ENCODE data around the gene TTF2.

TTF2 gene

GRCh38 chr1:117047271-117047670, 12.9 kb upstream of the TTF2 start:
- DNase-seq: no peak

- no peak for DNase-seq
Observed at GRCh38 chr1:117049857-117050256, 10.3 kb upstream of the TTF2 start.

DNA sequence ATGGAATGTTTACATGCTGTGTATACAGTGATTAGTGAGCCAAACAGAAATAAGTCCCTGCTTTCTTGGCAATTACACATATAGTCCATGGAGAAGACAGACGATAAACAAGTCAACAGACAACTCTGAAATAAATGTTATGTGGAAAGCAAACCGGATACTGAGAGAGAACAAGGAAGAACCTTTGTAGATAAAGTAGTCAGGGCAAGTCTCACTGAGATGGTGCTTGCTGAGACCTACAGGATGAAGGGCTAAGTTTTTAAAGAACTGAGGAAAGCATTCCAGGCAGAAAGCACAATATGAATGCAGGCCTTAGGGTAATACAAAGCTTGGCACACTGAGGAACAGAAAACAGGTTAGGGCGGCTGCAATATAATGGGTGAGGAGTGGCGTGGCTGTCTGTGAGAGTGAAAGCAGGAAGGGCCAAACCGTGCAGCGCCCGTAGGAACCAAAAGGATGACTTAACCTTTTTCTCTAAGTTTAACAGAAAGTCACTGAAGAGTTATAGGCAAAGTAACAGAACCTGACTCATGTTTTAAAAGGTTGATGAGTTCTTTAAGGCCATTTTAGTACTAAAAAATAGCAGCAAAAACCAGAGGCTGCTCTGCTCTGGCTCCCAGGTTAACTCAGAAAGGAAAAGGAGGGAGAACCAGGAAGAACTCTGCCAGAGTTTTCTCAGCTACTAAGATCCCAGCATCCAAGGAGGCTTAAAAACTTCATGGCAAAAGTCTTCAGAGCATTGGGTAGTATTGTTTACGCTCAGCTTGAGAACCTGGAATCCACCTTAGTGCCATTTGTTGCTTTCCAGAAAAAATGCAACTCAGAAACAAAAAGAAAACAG, 8.7 kb upstream of the TTF2 start:
- DNase-seq: peak; percentile 69

- DNase-seq: no peak
Observed at GRCh38 chr1:117054068-117054467, 6.1 kb upstream of the TTF2 start.

DNA sequence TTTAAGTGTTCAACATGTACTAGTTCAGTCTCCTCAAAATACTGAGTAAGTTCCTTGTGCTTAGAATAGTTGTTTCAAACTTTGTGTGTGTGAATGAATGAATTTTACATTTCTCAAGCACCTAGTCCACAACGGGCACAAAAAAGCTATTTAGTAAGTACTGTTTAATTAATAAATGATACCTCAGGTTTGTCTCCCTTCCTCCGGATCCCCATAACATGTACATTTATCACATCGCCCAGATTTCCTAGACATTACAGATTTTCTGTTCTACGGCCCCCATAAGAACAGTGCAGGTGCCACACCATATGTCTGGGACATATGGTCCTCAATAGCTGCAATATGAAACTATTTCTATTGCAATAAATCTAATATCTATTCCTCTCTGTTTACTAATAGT, 1.3 kb upstream of the TTF2 start:
- DNase-seq: peak; percentile 39

- peak; percentile 81 for DNase-seq
Observed at GRCh38 chr1:117059334-117059677, 820 bp upstream of the TTF2 start.

- peak; percentile 76 for DNase-seq
Observed at GRCh38 chr1:117060441-117061317, 553 bp downstream of the TTF2 start.

GRCh38 chr1:117061986-117062415, 1.9 kb downstream of the TTF2 start:
- DNase-seq: peak; percentile 23

DNA sequence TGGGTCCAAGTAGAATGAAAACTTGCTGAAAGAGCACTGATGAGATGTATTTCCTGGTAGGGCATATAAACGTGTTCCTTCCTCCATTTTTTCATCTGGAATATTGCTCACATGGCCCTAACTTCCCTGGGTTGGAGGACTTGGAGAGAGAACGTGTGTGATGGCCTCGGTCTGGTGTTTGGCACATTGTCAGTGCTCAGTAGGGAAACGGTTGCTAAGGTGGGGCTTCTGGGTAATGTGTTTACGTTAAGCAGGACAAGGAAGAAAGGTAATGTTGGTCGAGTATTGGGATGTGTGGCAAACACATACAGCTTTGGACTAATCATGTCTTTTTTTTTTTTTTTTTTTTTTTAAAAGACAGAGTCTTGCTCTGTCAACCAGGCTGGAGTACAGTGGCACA, 6.2 kb downstream of the TTF2 start:
- DNase-seq: no peak

- peak; percentile 76 for DNase-seq
Observed at GRCh38 chr1:117067533-117068370, 7.6 kb downstream of the TTF2 start.

DNA sequence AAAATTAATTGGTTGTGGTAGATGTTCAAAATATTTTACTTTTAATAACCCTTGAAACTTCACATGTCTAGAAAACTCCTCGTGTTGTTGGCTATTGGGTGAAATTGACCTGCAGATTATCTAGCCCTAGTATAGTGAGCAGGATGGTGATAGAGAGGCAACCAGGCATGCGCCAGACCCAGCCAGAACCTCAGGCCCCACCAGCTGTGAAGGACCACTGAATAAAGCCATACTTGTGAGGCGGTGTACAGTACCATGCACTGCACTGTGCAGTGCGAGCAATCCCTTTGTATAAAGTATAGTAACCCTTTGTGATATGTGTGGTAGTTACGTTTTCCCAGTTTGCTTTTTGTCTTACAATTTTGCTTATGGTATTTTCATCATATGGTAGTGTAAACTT, 8.5 kb downstream of the TTF2 start:
- DNase-seq: no peak

DNA sequence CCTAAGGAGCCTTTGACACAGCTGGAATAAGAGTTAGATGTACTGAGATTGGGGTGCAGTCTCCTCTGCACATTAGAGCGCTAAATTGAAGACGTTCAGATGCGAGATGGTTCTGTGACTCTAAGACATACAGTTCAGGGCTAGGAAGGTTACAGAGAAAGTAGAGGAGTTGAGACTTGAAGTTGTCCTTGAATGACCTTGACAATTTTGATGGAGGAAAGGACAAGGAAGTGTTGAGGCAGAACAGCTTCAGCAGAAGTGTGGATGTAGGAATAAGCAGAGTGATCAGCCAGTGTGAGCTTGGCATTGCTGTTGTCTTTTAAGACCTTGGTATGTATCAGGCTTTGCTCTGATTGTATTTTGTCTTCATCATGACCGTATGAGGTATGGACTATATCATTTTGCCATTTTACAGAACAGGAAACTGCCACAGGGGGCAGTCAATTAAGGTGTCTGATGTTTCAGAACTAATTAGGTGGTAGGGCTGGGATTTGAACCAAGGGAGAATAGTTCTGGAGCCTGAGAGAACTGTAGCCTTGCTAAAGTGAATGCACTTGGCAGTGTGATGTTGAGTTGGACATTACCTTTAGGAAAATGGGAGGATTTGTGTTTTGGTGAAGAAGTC, 9.2 kb downstream of the TTF2 start:
- no peak for DNase-seq

- DNase-seq: no peak
Observed at GRCh38 chr1:117070124-117070523, 10.0 kb downstream of the TTF2 start.

DNA sequence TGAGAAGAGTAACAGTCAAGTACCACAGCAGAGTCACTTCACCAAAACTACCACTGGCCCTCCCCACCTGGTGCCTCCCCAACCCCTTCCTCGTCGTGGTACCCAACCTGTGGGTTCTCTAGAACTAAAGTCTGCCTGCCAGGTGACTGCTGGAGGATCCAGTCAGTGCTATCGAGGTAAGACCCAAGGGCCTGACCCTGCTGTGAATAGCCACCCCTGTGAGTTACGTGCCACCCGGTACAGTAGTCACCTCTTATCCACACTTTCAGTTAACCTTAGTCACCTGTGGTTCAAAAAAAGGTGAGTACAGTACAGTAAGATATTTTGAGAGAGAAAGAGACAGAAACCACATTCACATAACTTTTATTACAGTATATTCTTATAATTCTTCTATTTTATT, 16.5 kb downstream of the TTF2 start:
- DNase-seq: no peak

DNA sequence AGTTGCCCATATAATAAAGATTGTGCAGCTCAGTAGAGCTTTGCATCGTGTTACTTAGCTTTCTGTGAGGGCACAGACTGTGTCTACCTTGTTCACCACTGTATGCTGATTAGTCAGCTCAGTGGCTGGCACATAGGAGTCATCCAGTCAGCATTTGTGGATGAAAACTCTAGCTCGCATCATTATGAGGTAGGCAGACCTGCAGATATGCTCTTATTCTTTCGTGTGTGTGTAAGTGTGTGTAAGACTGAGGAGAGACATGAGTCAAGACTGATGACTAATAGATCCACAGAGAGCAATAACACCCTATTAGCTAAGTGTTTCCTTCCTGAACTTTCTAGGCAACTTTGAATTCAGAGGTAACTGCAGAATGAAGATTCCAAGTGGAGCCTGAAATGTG, 17.1 kb downstream of the TTF2 start:
- no peak for DNase-seq

- DNase-seq: no peak
Observed at GRCh38 chr1:117079737-117080136, 19.6 kb downstream of the TTF2 start.

- DNase-seq: no peak
Observed at GRCh38 chr1:117084231-117084630, 24.1 kb downstream of the TTF2 start.

GRCh38 chr1:117087686-117088085, 27.6 kb downstream of the TTF2 start:
- no peak for DNase-seq

- no peak for DNase-seq
Observed at GRCh38 chr1:117089996-117090395, 29.9 kb downstream of the TTF2 start.

GRCh38 chr1:117092594-117092993, 32.5 kb downstream of the TTF2 start:
- no peak for DNase-seq

GRCh38 chr1:117093091-117093534, 33.0 kb downstream of the TTF2 start:
- no peak for DNase-seq

- peak; percentile 65 for DNase-seq
Observed at GRCh38 chr1:117093870-117094621, 33.9 kb downstream of the TTF2 start.

Measured in hematopoietic multipotent progenitor cell treated with erythropoietin and hydrocortisone succinate and interleukin-3 and kit ligand, for 6 days (in vitro differentiated cells).